ENCODE measurements around the gene NTRK1.

The NTRK1 gene

GRCh38 chr1:156905651-156906050 lies 45.0 kb downstream of the NTRK1 start:
- DNase-seq (ENCODE audit: low read depth): no peak
- H3K4me3 ChIP-seq (ENCODE audit: low read depth, low read length): no peak overlapping the region
- TF ChIP-seq CTCF (IDR thresholded peaks at IDR 0.05; ENCODE audit: low read depth, low read length, missing control alignments): no peak

- H3K4me3 ChIP-seq (ENCODE audit: low read depth, low read length): no peak overlapping the region
- TF ChIP-seq CTCF (IDR thresholded peaks at IDR 0.05; ENCODE audit: low read depth, low read length, missing control alignments): no peak
- DNase-seq (ENCODE audit: low read depth): no peak
Measured at GRCh38 chr1:156906206-156906906, 45.7 kb downstream of the NTRK1 start.

- no peak overlapping the region for H3K4me3 ChIP-seq (ENCODE audit: low read depth, low read length)
- no peak for DNase-seq (ENCODE audit: low read depth)
- no peak for TF ChIP-seq CTCF (IDR thresholded peaks at IDR 0.05; ENCODE audit: low read depth, low read length, missing control alignments)
Measured at GRCh38 chr1:156908541-156908940, 47.9 kb downstream of the NTRK1 start.

- no peak for TF ChIP-seq CTCF (IDR thresholded peaks at IDR 0.05; ENCODE audit: low read depth, low read length, missing control alignments)
- H3K4me3 ChIP-seq (ENCODE audit: low read depth, low read length): no peak overlapping the region
- DNase-seq (ENCODE audit: low read depth): no peak
Measured at GRCh38 chr1:156908955-156909354, 48.3 kb downstream of the NTRK1 start.

- DNase-seq (ENCODE audit: low read depth): no peak
- TF ChIP-seq CTCF (IDR thresholded peaks at IDR 0.05; ENCODE audit: low read depth, low read length, missing control alignments): no peak
- H3K4me3 ChIP-seq (ENCODE audit: low read depth, low read length): no peak overlapping the region
Measured at GRCh38 chr1:156909671-156910070, 49.0 kb downstream of the NTRK1 start.

GRCh38 chr1:156910309-156910782 lies 49.7 kb downstream of the NTRK1 start:
- peak; percentile 88 for TF ChIP-seq CTCF (IDR thresholded peaks at IDR 0.05; ENCODE audit: low read depth, low read length, missing control alignments)
- DNase-seq (ENCODE audit: low read depth): no peak
- no peak overlapping the region for H3K4me3 ChIP-seq (ENCODE audit: low read depth, low read length)

All from GM12864 (cell line).